WTC11 (cell line): ENCODE measurements around the gene NGLY1. TPM values are rescaled to one million over a fixed set of nuclear protein-coding genes. Genes with fewer than 3 reads are reported as not detected.

Experiments used
- ATAC-seq: fragments of 200-7000 bp; cut with Tn5 transposase; 2 replicates; pipeline ENCODE4 v1.10.0; 2021; ENCODE audit warnings: mild to moderate bottlenecking, moderate library complexity
- CTCF ChIA-PET: fragments of 300-600 bp; sonication (Branson Sonifier 250); formaldehyde crosslinking; loops from one replicate; lab custom pipeline; 2021; ENCODE audit warnings: antibody characterized with exemption; lab: Charles Lee
- POLR2A ChIA-PET: fragments of 350-600 bp; sonication (Branson Sonifier 250); formaldehyde crosslinking; loops from one replicate; lab custom pipeline; 2021; ENCODE audit warnings: antibody characterized with exemption; lab: Charles Lee
- DNase-seq: peaks from one replicate; pipeline ENCODE4 v3.0.0; 2021; ENCODE audit warnings: low spot score
- H3K27ac Mint-ChIP-seq: 2 replicates; pipeline ENCODE4 v1.8.0; 2021; ENCODE audit warnings: mixed read lengths
- H3K27me3 Mint-ChIP-seq: 2 replicates; pipeline ENCODE4 v1.8.0; 2021; ENCODE audit warnings: low read depth, mild to moderate bottlenecking, moderate library complexity, mixed read lengths
- H3K36me3 Mint-ChIP-seq: 2 replicates; pipeline ENCODE4 v1.8.0; 2021; ENCODE audit warnings: mixed read lengths
- H3K4me1 Mint-ChIP-seq: 2 replicates; pipeline ENCODE4 v1.8.0; 2022; ENCODE audit warnings: mixed read lengths
- H3K4me3 Mint-ChIP-seq: 2 replicates; pipeline ENCODE4 v1.8.0; 2021; ENCODE audit warnings: mild to moderate bottlenecking, moderate library complexity, mixed read lengths
- H3K9me3 Mint-ChIP-seq: 2 replicates; pipeline ENCODE4 v1.8.0; 2021; ENCODE audit warnings: mixed read lengths
- ARID4B ChIP-seq: sonication (generic); formaldehyde crosslinking; IDR thresholded peaks from 2 replicates; pipeline ENCODE4 v1.8.0; 2023; ENCODE audit warnings: missing genetic modification reagents, mild to moderate bottlenecking, borderline replicate concordance
- ATF1 ChIP-seq: sonication (generic); formaldehyde crosslinking; IDR thresholded peaks from 2 replicates; pipeline ENCODE4 v1.8.1; 2023; ENCODE audit warnings: mild to moderate bottlenecking, moderate library complexity, missing genetic modification reagents
- CREM ChIP-seq: sonication (generic); formaldehyde crosslinking; IDR thresholded peaks from 2 replicates; pipeline ENCODE4 v1.8.1; 2022; ENCODE audit warnings: mild to moderate bottlenecking, missing genetic modification reagents, moderate library complexity
- EMX1 ChIP-seq: fragments of 250-450 bp; sonication (Bioruptor Pico); IDR thresholded peaks from 2 replicates; pipeline ENCODE4 v1.8.0; 2021; ENCODE audit warnings: mild to moderate bottlenecking
- ESRRA ChIP-seq: sonication (generic); formaldehyde crosslinking; IDR thresholded peaks from 2 replicates; pipeline ENCODE4 v1.8.1; 2022; ENCODE audit warnings: mild to moderate bottlenecking, missing genetic modification reagents, borderline replicate concordance
- FOXJ3 ChIP-seq: sonication (generic); formaldehyde crosslinking; IDR thresholded peaks from 2 replicates; pipeline ENCODE4 v1.9.0; 2021; ENCODE audit warnings: missing genetic modification reagents, mild to moderate bottlenecking, borderline replicate concordance
- HMGA2 ChIP-seq: fragments of 250-450 bp; sonication (Bioruptor Pico); IDR thresholded peaks from 2 replicates; pipeline ENCODE4 v1.4.0; 2021; ENCODE audit warnings: mild to moderate bottlenecking, moderate library complexity
- KAT7 ChIP-seq: sonication (generic); formaldehyde crosslinking; IDR thresholded peaks from 2 replicates; pipeline ENCODE4 v1.8.1; 2023; ENCODE audit warnings: missing genetic modification reagents, mild to moderate bottlenecking, borderline replicate concordance
- MXD4 ChIP-seq: fragments of 250-450 bp; sonication (Bioruptor Pico); IDR thresholded peaks from 2 replicates; pipeline ENCODE4 v1.8.0; 2021; ENCODE audit warnings: mild to moderate bottlenecking, moderate library complexity, borderline replicate concordance
- NR2C2 ChIP-seq: sonication (generic); formaldehyde crosslinking; IDR thresholded peaks from 2 replicates; pipeline ENCODE4 v1.8.0; 2022; ENCODE audit warnings: mild to moderate bottlenecking, missing genetic modification reagents
- OVOL2 ChIP-seq: fragments of 250-450 bp; sonication (Bioruptor Pico); IDR thresholded peaks from 2 replicates; pipeline ENCODE4 v1.9.0; 2021; ENCODE audit warnings: mild to moderate bottlenecking, borderline replicate concordance
- RORB ChIP-seq: fragments of 250-450 bp; sonication (Bioruptor Pico); IDR thresholded peaks from 2 replicates; pipeline ENCODE4 v1.9.0; 2021; ENCODE audit warnings: mild to moderate bottlenecking
- SMAD4 ChIP-seq: sonication (generic); formaldehyde crosslinking; IDR thresholded peaks from 2 replicates; pipeline ENCODE4 v1.8.0; 2022; ENCODE audit warnings: mild to moderate bottlenecking, missing genetic modification reagents
- SP1 ChIP-seq: sonication (generic); formaldehyde crosslinking; conservative IDR thresholded peaks from 2 replicates; pipeline ENCODE4 v1.8.1; 2022; ENCODE audit warnings: missing genetic modification reagents
- TEAD1 ChIP-seq: sonication (generic); formaldehyde crosslinking; IDR thresholded peaks from 2 replicates; pipeline ENCODE4 v1.8.0; 2022; ENCODE audit warnings: mild to moderate bottlenecking, missing genetic modification reagents
- USF2 ChIP-seq: sonication (generic); formaldehyde crosslinking; IDR thresholded peaks from 2 replicates; pipeline ENCODE4 v1.8.1; 2023; ENCODE audit warnings: mild to moderate bottlenecking, missing genetic modification reagents, moderate library complexity
- ZBTB21 ChIP-seq: sonication (generic); formaldehyde crosslinking; IDR thresholded peaks from 2 replicates; pipeline ENCODE4 v1.8.1; 2023; ENCODE audit warnings: mild to moderate bottlenecking, missing genetic modification reagents, borderline replicate concordance
- ZNF263 ChIP-seq: sonication (generic); formaldehyde crosslinking; IDR thresholded peaks from 2 replicates; pipeline ENCODE4 v1.8.1; 2022; ENCODE audit warnings: low read depth, mild to moderate bottlenecking, moderate library complexity, missing genetic modification reagents
- ZNF532 ChIP-seq: fragments of 250-450 bp; sonication (Bioruptor Pico); IDR thresholded peaks from 2 replicates; pipeline ENCODE4 v1.9.0; 2021; ENCODE audit warnings: mild to moderate bottlenecking, borderline replicate concordance
- ZNF671 ChIP-seq: fragments of 250-450 bp; sonication (Bioruptor Pico); IDR thresholded peaks from 2 replicates; pipeline ENCODE4 v1.8.0; 2021; ENCODE audit warnings: mild to moderate bottlenecking
- total RNA-seq: library from RNA; stranded (reverse); gene quantifications from 3 replicates; pipeline ENCODE4 v1.2.3, GENCODE V29; 2021
- TF ChIP-seq, protein P1 (sequence below): sonication (generic); formaldehyde crosslinking; IDR thresholded peaks from 2 replicates; pipeline ENCODE4 v1.8.0; 2023; ENCODE audit warnings: mild to moderate bottlenecking, missing genetic modification reagents
- TF ChIP-seq, protein P2 (sequence below): sonication (generic); formaldehyde crosslinking; IDR thresholded peaks from 2 replicates; pipeline ENCODE4 v1.8.0; 2022; ENCODE audit warnings: missing genetic modification reagents

The NGLY1 gene
- total RNA-seq, 1 experiment from 2014 or later, result 20.6 TPM

DNA sequence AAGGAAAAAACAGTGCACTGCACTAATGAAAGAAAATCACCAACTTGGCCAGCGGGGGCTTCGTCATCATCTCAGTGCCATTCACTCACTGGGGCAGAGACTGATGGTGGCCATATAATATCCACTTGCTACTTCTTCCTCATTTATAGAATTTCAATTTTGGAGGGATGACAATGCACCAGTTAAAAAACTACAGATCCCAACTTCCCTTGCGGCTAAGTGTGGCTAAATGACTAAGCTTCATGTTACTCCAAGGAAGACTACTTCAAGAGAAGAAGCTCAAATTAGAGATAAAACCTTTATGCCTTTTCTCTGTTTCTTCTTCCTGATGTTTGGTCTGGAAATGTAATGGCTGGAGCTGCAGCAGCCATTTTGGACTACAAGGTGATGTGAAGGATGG, 38.8 kb downstream of the NGLY1 start:
- Mint-ChIP-seq H3K27me3 (no peaks in the 10 kb centered on the region), H3K4me1 (peaks cover 21% of the 10 kb centered on the region), H3K9me3 (no peaks in the 10 kb centered on the region), H3K36me3 (peaks cover 20% of the 10 kb centered on the region), H3K4me3 (no peak overlapping the region), H3K27ac (no peak overlapping the region)
- ChIA-PET CTCF (no interaction called here), POLR2A (interaction anchor here (0.6 kb wide), 1 partner anchor 35 kb away, joined by 3 read pairs; no protein-coding TSS in a partner anchor)
- TF ChIP-seq SMAD4 (CRISPR knock-in tag) (no peak), NR2C2 (no peak), CREM (CRISPR knock-in tag) (no peak), KAT7 (CRISPR knock-in tag) (no peak), ZBTB21 (CRISPR knock-in tag) (no peak), ARID4B (CRISPR knock-in tag) (no peak), OVOL2 (CRISPR knock-in tag) (no peak), TEAD1 (CRISPR knock-in tag) (no peak), EMX1 (no peak), HMGA2 (CRISPR knock-in tag) (no peak), ZNF263 (no peak), USF2 (no peak), ATF1 (no peak), SP1 (CRISPR knock-in tag) (no peak)
- TF ChIP-seq, protein P1, sequence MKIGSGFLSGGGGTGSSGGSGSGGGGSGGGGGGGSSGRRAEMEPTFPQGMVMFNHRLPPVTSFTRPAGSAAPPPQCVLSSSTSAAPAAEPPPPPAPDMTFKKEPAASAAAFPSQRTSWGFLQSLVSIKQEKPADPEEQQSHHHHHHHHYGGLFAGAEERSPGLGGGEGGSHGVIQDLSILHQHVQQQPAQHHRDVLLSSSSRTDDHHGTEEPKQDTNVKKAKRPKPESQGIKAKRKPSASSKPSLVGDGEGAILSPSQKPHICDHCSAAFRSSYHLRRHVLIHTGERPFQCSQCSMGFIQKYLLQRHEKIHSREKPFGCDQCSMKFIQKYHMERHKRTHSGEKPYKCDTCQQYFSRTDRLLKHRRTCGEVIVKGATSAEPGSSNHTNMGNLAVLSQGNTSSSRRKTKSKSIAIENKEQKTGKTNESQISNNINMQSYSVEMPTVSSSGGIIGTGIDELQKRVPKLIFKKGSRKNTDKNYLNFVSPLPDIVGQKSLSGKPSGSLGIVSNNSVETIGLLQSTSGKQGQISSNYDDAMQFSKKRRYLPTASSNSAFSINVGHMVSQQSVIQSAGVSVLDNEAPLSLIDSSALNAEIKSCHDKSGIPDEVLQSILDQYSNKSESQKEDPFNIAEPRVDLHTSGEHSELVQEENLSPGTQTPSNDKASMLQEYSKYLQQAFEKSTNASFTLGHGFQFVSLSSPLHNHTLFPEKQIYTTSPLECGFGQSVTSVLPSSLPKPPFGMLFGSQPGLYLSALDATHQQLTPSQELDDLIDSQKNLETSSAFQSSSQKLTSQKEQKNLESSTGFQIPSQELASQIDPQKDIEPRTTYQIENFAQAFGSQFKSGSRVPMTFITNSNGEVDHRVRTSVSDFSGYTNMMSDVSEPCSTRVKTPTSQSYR (CRISPR knock-in tag), result no peak
- no peak for DNase-seq
- ATAC-seq, result no peak

DNA sequence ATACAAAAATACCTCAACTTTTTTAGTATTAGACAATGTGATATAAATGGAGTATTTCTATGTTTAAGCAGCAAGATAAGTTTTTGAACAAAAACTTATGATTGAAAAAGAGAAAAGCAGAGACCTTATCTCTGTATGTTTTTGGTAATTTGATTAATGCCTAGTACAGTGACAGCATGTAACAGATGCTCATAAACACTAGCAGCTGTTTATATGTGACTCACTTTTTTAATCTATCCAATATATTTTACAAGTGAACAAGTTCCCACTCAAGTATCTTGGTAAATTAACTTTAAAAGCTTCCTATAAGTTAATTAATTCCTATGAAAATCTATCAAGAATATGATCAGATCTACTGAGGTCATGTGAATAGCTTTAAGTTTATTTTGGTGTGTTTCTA, 55.1 kb downstream of the NGLY1 start:
- H3K4me1 Mint-ChIP-seq, result no peaks in the 10 kb centered on the region
- no peaks in the 10 kb centered on the region for H3K9me3 Mint-ChIP-seq
- H3K27me3 Mint-ChIP-seq, result no peaks in the 10 kb centered on the region
- ATAC-seq (no peak), DNase-seq (no peak)
- POLR2A ChIA-PET, result no interaction called here
- peaks cover 6% of the 10 kb centered on the region; the same call in 1 of the 2 replicates for H3K36me3 Mint-ChIP-seq
- CTCF ChIA-PET, result no interaction called here
- H3K27ac Mint-ChIP-seq, result no peak overlapping the region
- no peak overlapping the region for H3K4me3 Mint-ChIP-seq
- TF ChIP-seq, protein P2, sequence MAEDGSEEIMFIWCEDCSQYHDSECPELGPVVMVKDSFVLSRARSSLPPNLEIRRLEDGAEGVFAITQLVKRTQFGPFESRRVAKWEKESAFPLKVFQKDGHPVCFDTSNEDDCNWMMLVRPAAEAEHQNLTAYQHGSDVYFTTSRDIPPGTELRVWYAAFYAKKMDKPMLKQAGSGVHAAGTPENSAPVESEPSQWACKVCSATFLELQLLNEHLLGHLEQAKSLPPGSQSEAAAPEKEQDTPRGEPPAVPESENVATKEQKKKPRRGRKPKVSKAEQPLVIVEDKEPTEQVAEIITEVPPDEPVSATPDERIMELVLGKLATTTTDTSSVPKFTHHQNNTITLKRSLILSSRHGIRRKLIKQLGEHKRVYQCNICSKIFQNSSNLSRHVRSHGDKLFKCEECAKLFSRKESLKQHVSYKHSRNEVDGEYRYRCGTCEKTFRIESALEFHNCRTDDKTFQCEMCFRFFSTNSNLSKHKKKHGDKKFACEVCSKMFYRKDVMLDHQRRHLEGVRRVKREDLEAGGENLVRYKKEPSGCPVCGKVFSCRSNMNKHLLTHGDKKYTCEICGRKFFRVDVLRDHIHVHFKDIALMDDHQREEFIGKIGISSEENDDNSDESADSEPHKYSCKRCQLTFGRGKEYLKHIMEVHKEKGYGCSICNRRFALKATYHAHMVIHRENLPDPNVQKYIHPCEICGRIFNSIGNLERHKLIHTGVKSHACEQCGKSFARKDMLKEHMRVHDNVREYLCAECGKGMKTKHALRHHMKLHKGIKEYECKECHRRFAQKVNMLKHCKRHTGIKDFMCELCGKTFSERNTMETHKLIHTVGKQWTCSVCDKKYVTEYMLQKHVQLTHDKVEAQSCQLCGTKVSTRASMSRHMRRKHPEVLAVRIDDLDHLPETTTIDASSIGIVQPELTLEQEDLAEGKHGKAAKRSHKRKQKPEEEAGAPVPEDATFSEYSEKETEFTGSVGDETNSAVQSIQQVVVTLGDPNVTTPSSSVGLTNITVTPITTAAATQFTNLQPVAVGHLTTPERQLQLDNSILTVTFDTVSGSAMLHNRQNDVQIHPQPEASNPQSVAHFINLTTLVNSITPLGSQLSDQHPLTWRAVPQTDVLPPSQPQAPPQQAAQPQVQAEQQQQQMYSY, result no peak
- TF ChIP-seq RORB (CRISPR knock-in tag) (no peak), CREM (CRISPR knock-in tag) (no peak), ZNF671 (CRISPR knock-in tag) (no peak), ZNF532 (no peak), ESRRA (CRISPR knock-in tag) (no peak), OVOL2 (CRISPR knock-in tag) (no peak), MXD4 (no peak), FOXJ3 (CRISPR knock-in tag) (no peak)
